ENCODE results near the gene OR5B21. TPM values are rescaled to one million over a fixed set of nuclear protein-coding genes. Genes with fewer than 3 reads are reported as not detected.

Gene OR5B21
- total and polyA plus RNA-seq, 12 donors = not detected

DNA sequence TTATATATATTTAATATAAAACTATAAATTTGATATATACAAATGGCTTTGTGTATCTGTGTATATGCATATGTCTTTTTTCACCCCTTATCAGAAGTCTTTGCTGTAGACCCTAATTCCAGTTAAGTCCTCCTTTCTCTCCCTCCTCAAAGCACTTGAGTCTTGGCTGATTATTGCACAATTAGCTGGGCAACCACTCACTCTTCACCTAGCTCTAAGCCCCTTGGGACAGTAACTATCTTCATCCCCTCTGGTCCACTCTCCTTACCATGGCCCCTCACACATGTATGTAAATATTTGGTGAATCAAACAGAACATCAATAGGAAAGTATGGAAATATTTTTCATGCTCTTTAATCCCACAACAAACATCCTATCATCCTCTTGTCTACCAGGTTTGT lies 909 bp upstream of the OR5B21 start:
- peaks cover 0 to under 1% (median 0%) of the 10 kb centered on the region in 9 donors for H3K4me1 ChIP-seq
- H3K27me3 ChIP-seq = no peaks in the 10 kb centered on the region
- no peaks in the 10 kb centered on the region for H3K36me3 ChIP-seq
- no peak for ATAC-seq
- TF ChIP-seq, protein P1, sequence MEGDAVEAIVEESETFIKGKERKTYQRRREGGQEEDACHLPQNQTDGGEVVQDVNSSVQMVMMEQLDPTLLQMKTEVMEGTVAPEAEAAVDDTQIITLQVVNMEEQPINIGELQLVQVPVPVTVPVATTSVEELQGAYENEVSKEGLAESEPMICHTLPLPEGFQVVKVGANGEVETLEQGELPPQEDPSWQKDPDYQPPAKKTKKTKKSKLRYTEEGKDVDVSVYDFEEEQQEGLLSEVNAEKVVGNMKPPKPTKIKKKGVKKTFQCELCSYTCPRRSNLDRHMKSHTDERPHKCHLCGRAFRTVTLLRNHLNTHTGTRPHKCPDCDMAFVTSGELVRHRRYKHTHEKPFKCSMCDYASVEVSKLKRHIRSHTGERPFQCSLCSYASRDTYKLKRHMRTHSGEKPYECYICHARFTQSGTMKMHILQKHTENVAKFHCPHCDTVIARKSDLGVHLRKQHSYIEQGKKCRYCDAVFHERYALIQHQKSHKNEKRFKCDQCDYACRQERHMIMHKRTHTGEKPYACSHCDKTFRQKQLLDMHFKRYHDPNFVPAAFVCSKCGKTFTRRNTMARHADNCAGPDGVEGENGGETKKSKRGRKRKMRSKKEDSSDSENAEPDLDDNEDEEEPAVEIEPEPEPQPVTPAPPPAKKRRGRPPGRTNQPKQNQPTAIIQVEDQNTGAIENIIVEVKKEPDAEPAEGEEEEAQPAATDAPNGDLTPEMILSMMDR (IDR thresholded peaks at IDR 0.05) = no peak
- no peak overlapping the region for H3K27ac ChIP-seq
- intact Hi-C loops (cut with DNase I) = no loop called here
- H3K4me3 ChIP-seq = no peak overlapping the region
- DNase-seq = no peak
- no peaks in the 10 kb centered on the region for H3K9me3 ChIP-seq

GRCh38 chr11:58507355-58507754 lies 550 bp downstream of the OR5B21 start:
- Histone ChIP-seq H3K9me3 (no peaks in the 10 kb centered on the region), H3K4me3 (no peak overlapping the region), H3K27me3 (peaks cover 0 to 4% (median 0%) of the 10 kb centered on the region in 7 donors), H3K27ac (no peak overlapping the region), H3K36me3 (no peaks in the 10 kb centered on the region), H3K4me1 (no peaks in the 10 kb centered on the region)
- intact Hi-C loops (cut with DNase I) = no loop called here
- TF ChIP-seq, protein P1 (IDR thresholded peaks at IDR 0.05) = no peak
- WGBS, 2 donors = 88 to 90% methylated on average over 4 of the region's 4 CpGs
- ATAC-seq (no peak), DNase-seq (no peak)

GRCh38 chr11:58506935-58507334 lies 970 bp downstream of the OR5B21 start:
- Histone ChIP-seq H3K4me1 (no peaks in the 10 kb centered on the region), H3K36me3 (no peaks in the 10 kb centered on the region), H3K9me3 (no peaks in the 10 kb centered on the region), H3K27me3 (peaks cover 0 to 4% (median 0%) of the 10 kb centered on the region in 7 donors), H3K4me3 (no peak overlapping the region), H3K27ac (no peak overlapping the region)
- intact Hi-C loops (cut with DNase I) = no loop called here
- TF ChIP-seq, protein P1 (IDR thresholded peaks at IDR 0.05) = no peak
- DNase-seq (no peak), ATAC-seq (no peak)
- WGBS, 2 donors = 77 to 86% methylated on average over 5 of the region's 5 CpGs

DNA sequence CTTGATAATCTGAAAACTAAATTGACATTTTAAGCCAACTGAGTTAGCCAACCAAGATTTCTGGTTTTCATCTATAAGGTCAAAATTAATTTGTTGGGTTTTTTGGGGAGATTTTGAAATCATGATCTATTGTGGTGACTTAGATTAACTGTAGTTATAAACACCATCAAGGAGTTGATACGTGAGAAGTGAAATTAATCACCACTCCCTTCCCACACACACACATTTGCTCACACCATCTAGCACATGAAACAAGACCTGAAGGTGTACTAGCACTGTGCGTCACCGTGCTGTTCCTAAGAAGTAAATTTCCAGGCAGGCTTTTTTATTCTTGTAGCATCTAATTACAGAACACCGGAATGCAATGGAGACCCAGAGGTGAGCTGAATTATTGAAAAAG lies 2.1 kb downstream of the OR5B21 start:
- Histone ChIP-seq H3K4me3 (no peak overlapping the region), H3K4me1 (no peaks in the 10 kb centered on the region), H3K27me3 (peaks cover 0 to 4% (median 0%) of the 10 kb centered on the region in 7 donors), H3K36me3 (no peaks in the 10 kb centered on the region), H3K9me3 (no peaks in the 10 kb centered on the region), H3K27ac (no peak overlapping the region)
- DNase-seq = no peak
- 92 to 94% methylated on average over 4 of the region's 4 CpGs for WGBS, 2 donors
- TF ChIP-seq, protein P1 (IDR thresholded peaks at IDR 0.05) = no peak
- intact Hi-C loops (cut with DNase I) = no loop called here
- ATAC-seq = no peak

Measured in heart right ventricle (tissue), 16 donors.